GOT3 (cell line): ENCODE results near the gene DMAC1.

Source experiments
- DNase-seq: peaks from one replicate; lab custom pipeline; 2025; ENCODE audit warnings: mixed read lengths; lab: John Stamatoyannopoulos, UW

The DMAC1 gene

DNA sequence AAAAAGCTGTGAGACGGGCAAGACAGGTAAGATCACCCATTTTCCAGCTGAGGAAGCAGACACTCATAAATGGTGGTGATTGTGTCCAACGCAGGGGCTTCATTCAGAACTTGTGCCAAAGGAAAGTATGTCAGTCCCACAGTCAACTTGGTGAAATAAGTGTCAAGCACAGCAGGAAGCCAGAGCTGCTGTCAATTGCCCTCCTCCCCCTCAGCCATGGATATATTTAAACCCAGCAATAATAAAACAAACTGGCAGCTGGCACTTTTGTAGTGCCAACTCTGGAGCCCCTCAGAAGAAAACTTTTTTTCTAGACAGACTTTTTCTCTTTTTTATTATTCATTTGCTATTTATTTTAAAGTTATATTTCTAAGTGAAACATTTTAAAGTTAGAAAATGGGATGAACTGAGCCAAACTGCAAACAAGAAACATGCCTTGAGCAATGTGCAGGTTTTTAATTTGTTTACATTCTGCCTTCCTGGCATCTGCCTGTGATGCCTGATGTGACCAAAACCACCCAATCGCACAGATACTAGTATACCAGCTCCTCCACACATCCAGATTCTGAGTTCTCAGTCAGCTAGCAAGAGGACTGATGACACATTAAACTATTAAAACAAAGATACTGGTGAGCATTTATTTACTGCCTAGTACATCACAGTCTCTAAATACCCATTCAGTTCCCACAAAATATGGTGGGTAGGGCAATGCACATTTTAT is 17.0 kb downstream of the DMAC1 start:
- DNase-seq, result no peak

GRCh38 chr9:7780261-7780988 is 19.2 kb downstream of the DMAC1 start:
- no peak for DNase-seq

GRCh38 chr9:7778851-7779600 is 20.6 kb downstream of the DMAC1 start:
- DNase-seq, result no peak

DNA sequence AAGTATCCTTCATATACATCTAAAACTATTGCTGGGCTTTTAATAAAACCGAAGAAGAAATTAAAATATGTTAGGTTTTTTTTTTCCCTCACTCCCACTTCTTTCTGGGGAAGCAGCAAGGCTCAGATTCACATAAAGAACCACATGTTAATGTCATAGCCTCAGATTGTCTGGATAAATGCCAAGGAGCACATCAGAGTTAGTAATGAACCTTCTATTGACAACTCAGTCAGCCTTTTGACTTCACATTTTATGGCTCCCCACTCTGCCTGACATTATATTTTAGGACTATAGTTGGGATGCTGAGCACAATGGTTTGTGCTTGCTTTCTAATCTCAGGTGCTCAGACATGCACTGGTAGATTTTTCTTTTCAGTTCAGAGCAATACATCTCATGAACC is 21.8 kb downstream of the DMAC1 start:
- no peak for DNase-seq

DNA sequence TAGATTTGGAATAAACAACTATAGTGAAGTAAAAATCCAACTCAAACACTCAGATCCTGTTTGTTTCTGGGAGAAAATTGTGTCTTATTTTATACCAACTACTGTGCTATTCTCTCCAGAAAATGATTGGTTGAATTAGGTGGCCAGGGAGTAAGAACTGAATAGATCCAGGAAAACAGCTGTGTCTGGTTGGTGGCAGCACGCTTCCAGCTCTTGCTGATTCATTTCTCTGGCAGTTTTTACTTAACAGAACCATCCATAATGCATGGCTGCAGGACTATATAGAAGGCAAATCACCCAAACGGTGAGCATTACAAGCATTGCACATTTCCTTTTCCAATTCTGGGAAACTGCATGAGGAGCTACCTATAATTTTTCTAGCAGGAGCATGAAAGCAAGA is 29.5 kb downstream of the DMAC1 start:
- no peak for DNase-seq

DNA sequence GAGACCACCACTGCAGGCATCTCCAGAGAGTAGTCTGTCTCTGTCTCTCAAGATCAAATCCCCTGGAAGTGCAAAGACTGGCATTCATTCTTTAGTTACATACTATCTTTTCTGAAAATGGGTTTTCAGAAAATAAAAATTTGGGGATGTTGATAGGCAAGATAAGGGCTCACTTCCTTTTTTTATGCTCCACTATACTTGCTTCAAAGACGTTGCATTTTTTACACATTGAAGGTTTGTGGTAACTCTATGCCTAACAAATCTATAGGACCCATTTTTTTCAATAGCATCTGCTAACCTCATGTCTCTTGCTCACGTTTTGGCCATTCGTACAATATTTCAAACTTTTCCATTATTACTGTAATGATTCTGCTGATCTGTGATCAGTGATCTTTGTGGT is 37.0 kb downstream of the DMAC1 start:
- no peak for DNase-seq

- DNase-seq, result no peak
Measured at GRCh38 chr9:7760014-7760415, 39.6 kb downstream of the DMAC1 start.

DNA sequence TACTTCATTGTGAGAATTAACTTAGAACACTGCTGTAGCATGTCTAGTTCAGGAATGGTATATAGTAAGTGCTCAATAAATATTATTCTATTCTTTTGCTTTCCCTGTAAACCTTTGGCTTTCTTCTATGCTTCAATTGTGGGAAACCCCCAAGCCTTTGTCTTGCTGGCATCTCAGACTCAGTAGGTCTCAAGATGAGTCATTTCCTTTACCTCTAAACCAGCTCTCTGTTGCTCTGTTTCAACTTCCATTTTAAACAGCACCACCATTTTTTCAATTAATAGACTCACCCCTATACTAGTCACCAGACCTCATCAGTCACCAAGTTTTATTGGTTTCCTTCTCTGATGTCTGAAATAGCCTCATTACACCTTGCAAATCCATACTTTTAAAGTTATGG is 43.5 kb downstream of the DMAC1 start:
- DNase-seq, result no peak

DNA sequence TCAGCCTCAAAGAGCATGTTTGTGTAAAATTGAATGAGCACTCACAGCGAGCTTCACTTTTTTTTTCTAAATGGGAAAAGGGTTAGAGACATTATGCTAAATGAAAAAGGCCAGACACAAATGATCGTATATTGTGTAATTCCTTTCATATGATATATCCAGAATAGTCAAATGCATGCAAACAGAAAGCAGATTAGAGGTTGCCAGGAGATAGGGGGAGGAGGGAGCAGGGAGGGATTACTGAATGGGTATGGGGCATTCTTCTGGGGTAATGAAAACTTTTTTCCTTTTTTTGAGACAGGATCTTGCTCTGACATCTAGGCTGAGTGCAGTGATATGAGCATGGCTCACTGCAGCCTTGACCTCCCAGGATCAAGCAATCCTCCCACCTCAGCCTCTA is 47.1 kb downstream of the DMAC1 start:
- DNase-seq, result no peak
